Retinal pigment epithelial cell (primary cell): Measurements from ENCODE around the gene SCT.

Experiments used
- DNase-seq: peaks from one replicate; pipeline ENCODE4 v3.0.0-alpha.2; 2010; ENCODE audit warnings: low read depth
- H3K4me3 ChIP-seq: 2 replicates; pipeline ENCODE4 v1.5.1; 2011; ENCODE audit warnings: mild to moderate bottlenecking, low read length, control low read depth, moderate library complexity
- TF ChIP-seq, protein P1 (sequence below): conservative IDR thresholded peaks from 2 replicates; pipeline ENCODE4 v1.5.1; 2011; ENCODE audit warnings: low read depth, low read length, control low read depth, inconsistent platforms

Gene SCT

DNA sequence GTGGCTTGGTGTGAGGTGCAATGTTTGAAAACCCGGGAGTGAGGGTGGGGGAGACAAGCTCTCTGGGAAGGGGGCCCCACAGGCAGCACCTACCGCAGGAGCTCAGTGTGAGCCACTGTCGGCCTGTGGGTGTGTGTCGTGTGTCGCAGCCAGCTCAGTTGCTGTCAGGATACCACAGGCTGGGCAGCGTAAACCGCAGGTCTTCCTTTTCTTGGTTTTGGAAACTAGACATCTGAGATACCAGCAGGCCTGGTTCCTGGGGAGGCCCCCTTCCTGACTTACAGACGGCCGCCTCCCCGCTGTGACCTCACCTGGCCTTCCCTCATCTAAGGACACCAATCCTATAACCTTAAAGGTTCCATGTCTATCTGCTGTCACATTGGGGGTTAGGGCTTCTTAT, 30.6 kb downstream of the SCT start:
- no peak overlapping the region for H3K4me3 ChIP-seq
- TF ChIP-seq, protein P1, sequence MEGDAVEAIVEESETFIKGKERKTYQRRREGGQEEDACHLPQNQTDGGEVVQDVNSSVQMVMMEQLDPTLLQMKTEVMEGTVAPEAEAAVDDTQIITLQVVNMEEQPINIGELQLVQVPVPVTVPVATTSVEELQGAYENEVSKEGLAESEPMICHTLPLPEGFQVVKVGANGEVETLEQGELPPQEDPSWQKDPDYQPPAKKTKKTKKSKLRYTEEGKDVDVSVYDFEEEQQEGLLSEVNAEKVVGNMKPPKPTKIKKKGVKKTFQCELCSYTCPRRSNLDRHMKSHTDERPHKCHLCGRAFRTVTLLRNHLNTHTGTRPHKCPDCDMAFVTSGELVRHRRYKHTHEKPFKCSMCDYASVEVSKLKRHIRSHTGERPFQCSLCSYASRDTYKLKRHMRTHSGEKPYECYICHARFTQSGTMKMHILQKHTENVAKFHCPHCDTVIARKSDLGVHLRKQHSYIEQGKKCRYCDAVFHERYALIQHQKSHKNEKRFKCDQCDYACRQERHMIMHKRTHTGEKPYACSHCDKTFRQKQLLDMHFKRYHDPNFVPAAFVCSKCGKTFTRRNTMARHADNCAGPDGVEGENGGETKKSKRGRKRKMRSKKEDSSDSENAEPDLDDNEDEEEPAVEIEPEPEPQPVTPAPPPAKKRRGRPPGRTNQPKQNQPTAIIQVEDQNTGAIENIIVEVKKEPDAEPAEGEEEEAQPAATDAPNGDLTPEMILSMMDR, result no peak
- no peak for DNase-seq

DNA sequence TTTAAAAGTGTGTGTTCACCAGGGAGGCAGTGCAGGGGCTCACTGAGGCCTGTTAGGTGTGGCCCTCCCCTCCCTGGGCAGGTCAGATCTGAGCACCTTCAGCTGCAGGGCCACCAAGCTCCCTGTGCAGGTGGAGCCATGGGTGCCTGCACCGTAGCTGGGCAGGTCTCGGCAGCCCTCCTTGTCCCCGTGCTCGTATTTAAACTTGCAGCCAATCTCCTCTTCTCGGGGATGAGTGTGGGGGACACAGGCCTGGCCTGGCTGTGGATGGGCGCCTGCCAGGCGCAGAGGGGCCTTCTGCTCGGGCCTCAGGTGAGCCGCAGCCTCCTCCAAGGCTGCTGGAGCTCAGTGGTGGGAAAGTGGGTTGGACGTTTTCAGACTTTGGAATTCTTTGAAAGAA, 31.6 kb downstream of the SCT start:
- TF ChIP-seq, protein P1, result no peak
- DNase-seq, result no peak
- H3K4me3 ChIP-seq, result no peak overlapping the region

DNA sequence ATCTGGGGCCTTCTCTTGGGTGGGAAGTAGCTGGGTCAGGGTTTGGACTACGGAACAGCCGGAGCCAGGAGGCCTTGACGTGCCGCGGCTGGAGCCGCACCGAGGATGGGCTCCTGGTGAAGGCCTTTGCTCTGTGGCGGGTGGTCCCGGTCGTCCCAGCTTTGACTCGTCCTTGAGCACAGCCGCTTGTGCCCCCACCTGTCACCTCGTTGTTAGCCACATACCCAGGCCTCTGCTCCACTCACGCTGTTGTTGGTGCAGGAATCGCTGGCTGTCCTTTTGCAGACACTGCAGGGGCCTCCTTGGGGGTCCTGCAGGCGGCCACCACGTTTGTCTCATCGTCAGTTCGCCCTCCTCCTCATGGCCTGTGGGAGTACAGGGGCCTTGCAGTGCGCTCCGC, 33.6 kb downstream of the SCT start:
- no peak overlapping the region for H3K4me3 ChIP-seq
- TF ChIP-seq, protein P1, result no peak
- DNase-seq, result no peak

DNA sequence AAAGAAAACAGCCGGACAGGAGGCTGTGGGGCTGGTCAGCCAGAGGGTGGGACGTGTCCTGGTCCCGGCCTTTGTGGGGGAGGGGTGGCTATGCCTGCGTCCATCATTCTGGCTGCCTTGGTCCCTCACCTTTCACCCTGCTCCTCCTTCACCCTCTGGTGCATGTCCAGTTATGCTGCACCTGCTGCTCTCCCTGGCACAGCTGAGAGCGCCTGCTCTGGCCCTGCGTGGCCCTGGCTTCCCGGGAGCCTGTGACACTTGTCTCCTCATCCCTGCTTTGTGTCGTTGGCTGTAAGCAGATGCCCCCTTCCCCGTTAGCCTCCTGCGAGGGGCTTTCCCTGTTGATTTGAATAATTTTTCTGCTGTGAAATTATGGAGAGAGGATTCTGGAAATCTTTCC, 34.1 kb downstream of the SCT start:
- TF ChIP-seq, protein P1, result no peak
- DNase-seq, result no peak
- H3K4me3 ChIP-seq, result no peak overlapping the region

DNA sequence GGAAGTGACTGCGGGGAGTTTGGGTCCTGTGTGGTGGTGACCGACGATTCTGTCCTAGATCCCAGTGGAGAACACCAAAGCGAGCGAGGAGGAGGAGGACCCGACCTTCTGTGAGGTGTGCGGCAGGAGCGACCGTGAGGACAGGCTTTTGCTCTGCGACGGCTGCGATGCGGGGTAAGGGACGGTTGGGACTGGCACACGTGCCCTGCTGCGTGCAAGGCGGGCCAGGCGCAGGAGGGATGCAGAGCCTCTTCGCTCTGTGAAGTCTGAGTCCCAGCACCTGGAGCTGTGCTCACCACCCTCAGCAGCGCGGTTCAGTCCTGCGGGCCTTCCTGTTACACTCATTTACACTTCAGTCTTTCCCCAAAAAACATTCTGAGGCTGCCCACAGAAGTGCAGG, 34.5 kb downstream of the SCT start:
- H3K4me3 ChIP-seq, result no peak overlapping the region
- TF ChIP-seq, protein P1, result no peak
- no peak for DNase-seq

DNA sequence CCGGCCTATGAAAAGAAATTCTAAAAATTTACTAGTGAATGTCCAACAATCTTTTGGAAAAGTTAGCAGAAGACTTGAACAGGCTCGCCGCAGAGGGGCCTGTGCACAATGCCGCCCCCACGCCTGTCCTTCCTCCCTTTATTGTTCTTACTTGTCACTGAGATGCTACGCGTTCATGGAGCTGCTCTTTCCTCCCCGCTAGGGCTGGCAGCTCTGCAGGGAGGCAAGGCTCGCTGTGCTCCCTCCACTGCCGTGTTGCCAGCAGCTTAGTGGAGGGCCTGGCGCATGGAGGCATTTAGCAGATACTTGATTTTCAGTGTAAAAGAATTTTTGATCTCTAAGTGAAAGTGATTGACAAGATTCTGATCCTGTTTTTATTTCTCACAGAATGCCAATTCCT, 36.0 kb downstream of the SCT start:
- TF ChIP-seq, protein P1, result no peak
- no peak for DNase-seq
- H3K4me3 ChIP-seq, result no peak overlapping the region

DNA sequence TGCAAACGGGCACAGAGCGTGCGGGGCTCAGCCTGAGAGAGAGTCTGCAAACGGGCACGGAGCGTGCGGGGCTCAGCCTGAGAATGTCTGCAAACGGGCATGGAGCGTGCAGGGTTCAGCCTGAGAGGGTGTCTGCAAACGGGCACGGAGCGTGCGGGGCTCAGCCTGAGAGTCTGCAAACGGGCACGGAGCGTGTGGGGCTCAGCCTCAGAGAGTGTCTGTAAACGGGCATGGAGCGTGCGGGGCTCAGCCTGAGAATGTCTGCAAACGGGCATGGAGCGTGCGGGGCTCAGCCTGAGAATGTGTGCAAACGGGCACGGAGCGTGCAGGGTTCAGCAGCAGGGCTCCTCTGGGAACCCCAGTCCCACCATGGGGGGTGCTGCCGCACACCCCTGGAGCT, 37.2 kb downstream of the SCT start:
- H3K4me3 ChIP-seq, result no peak overlapping the region
- no peak for DNase-seq
- TF ChIP-seq, protein P1, result no peak
